Measurements from ENCODE around the gene COG5. TPM values are rescaled to one million over a fixed set of nuclear protein-coding genes. Genes with fewer than 3 reads are reported as not detected.

The COG5 gene
- total RNA-seq, 1 donor from 2014 or later, result 39.6 TPM

- no peaks in the 10 kb centered on the region for H3K27me3 ChIP-seq
- TF ChIP-seq CTCF (IDR thresholded peaks at IDR 0.05), result no peak
- H3K4me1 ChIP-seq, result peaks cover 6% of the 10 kb centered on the region
- no peak for ATAC-seq
- H3K4me3 ChIP-seq, result no peak overlapping the region
- H3K36me3 ChIP-seq, result no peaks in the 10 kb centered on the region
- no peaks in the 10 kb centered on the region for H3K9me3 ChIP-seq
- intact Hi-C loops (cut with DNase I), result no loop called here
- H3K27ac ChIP-seq, result no peak overlapping the region
- DNase-seq, result no peak
These were observed 177.1 kb downstream of the COG5 start for GRCh38 chr7:107386548-107387102.

GRCh38 chr7:107384025-107384424 is 179.7 kb downstream of the COG5 start:
- H3K27me3 ChIP-seq, result no peaks in the 10 kb centered on the region
- peaks cover 6% of the 10 kb centered on the region for H3K4me1 ChIP-seq
- no peak overlapping the region for H3K27ac ChIP-seq
- no peaks in the 10 kb centered on the region for H3K9me3 ChIP-seq
- TF ChIP-seq CTCF (IDR thresholded peaks at IDR 0.05), result no peak
- no peak for DNase-seq
- no peaks in the 10 kb centered on the region for H3K36me3 ChIP-seq
- intact Hi-C loops (cut with DNase I), result no loop called here
- no peak overlapping the region for H3K4me3 ChIP-seq
- no peak for ATAC-seq

GRCh38 chr7:107383203-107383602 is 180.5 kb downstream of the COG5 start:
- peaks cover 6% of the 10 kb centered on the region for H3K4me1 ChIP-seq
- DNase-seq (no peak), ATAC-seq (no peak)
- TF ChIP-seq CTCF (IDR thresholded peaks at IDR 0.05), result no peak
- H3K36me3 ChIP-seq, result no peaks in the 10 kb centered on the region
- intact Hi-C loops (cut with DNase I), result no loop called here
- H3K9me3 ChIP-seq, result no peaks in the 10 kb centered on the region
- no peak overlapping the region for H3K27ac ChIP-seq
- H3K4me3 ChIP-seq, result no peak overlapping the region
- no peaks in the 10 kb centered on the region for H3K27me3 ChIP-seq

- H3K27ac ChIP-seq, result no peak overlapping the region
- intact Hi-C loops (cut with DNase I), result no loop called here
- H3K9me3 ChIP-seq, result no peaks in the 10 kb centered on the region
- ATAC-seq (no peak), DNase-seq (no peak)
- no peak overlapping the region for H3K4me3 ChIP-seq
- H3K4me1 ChIP-seq, result no peaks in the 10 kb centered on the region
- no peak for TF ChIP-seq CTCF (IDR thresholded peaks at IDR 0.05)
- no peaks in the 10 kb centered on the region for H3K36me3 ChIP-seq
- no peaks in the 10 kb centered on the region for H3K27me3 ChIP-seq
These were observed 182.3 kb downstream of the COG5 start for GRCh38 chr7:107381453-107381852.

- no peak overlapping the region for H3K4me3 ChIP-seq
- no peaks in the 10 kb centered on the region for H3K36me3 ChIP-seq
- no peak for TF ChIP-seq CTCF (IDR thresholded peaks at IDR 0.05)
- H3K9me3 ChIP-seq, result no peaks in the 10 kb centered on the region
- DNase-seq (no peak), ATAC-seq (no peak)
- intact Hi-C loops (cut with DNase I), result no loop called here
- no peaks in the 10 kb centered on the region for H3K4me1 ChIP-seq
- no peak overlapping the region for H3K27ac ChIP-seq
- H3K27me3 ChIP-seq, result no peaks in the 10 kb centered on the region
These were observed 190.4 kb downstream of the COG5 start for GRCh38 chr7:107373354-107373753.

GRCh38 chr7:107372298-107372697 is 191.4 kb downstream of the COG5 start:
- Histone ChIP-seq H3K36me3 (no peaks in the 10 kb centered on the region), H3K4me1 (no peaks in the 10 kb centered on the region), H3K9me3 (no peaks in the 10 kb centered on the region), H3K27me3 (no peaks in the 10 kb centered on the region), H3K27ac (no peak overlapping the region), H3K4me3 (no peak overlapping the region)
- no peak for DNase-seq
- intact Hi-C loops (cut with DNase I), result no loop called here
- TF ChIP-seq CTCF (IDR thresholded peaks at IDR 0.05), result no peak
- ATAC-seq, result no peak
